GM19025 (cell line): ENCODE measurements around the gene ATP2B2.

ENCODE experiments used
- ATAC-seq: cut with Tn5 transposase; IDR thresholded peaks from one replicate; pipeline ENCODE4 v1.9.1; 2021; ENCODE audit warnings: mild to moderate bottlenecking, low read depth, moderate library complexity; ENCODE audit not compliant: unreplicated experiment

ATP2B2 gene

DNA sequence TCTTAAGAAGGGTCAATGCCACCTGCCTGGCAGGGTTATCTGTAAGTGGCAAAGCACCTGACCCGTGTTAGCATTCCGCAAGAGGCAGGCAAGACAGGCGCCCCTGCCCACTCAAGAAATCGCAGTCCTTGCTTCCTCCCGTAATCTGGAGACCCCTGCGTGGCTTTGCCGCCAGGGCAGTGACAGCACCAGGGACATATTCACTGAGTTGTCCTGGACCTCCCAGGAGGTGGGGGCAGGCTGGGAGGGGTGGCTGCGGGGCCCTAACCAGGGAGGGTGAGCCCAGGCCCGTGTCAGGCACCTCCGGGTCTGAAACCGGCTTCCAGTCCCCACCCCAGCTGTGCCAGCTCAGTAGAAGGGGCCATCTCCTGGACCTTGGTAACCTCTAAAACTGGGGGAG, 168.6 kb downstream of the ATP2B2 start:
- ATAC-seq: no peak

- ATAC-seq: no peak
Measured at GRCh38 chr3:10335871-10336622, 169.3 kb downstream of the ATP2B2 start.

DNA sequence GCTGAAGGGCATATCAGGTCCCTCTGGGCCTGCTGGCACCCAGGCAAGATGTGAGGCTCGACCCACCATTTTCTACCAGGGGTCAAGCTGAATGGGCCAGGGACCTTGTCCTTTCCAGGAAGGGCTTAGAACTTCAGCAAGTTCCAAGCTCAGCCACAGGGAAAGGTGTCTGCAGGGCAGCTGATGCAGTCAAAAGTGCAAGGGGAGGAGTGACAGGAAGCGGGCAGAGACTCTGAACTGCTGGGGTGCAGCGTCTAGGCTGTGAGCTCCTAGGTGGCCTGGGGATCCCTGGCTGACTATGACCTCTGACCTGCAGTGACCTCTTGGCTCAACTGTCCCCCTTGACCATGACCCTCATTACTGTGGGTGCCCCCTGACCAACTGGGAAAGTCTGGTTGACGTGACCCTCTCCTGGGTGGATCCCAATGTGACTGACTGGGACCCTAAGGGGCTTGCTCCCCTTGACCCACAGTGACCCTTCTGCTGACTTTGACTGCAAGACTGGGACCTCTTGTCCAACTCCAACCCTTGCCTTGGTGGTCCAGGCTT, 170.1 kb downstream of the ATP2B2 start:
- ATAC-seq: no peak

GRCh38 chr3:10334459-10334858, 170.9 kb downstream of the ATP2B2 start:
- ATAC-seq: no peak

DNA sequence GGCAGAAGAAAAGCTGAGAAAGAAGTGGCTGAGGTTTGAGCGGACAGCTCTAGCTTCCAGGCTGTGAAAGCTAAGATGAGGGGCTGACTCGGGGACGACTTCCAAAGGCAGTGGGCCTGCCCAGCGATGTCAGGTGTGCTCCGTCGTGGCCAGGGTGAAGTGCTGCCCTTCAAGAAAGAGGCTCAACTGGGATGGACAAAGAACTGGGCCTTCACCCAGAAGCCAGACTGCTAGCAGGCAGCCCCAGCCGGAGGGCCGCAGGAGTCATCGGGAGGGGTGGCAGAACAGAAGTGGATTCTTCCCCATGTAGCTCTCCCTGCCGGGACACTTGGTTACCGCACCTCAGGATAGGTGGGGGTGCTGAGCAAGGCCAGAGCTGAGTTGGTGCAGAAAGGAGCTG, 171.3 kb downstream of the ATP2B2 start:
- ATAC-seq: no peak

GRCh38 chr3:10333349-10333650, 172.1 kb downstream of the ATP2B2 start:
- no peak for ATAC-seq

GRCh38 chr3:10332481-10333348, 172.7 kb downstream of the ATP2B2 start:
- ATAC-seq: no peak

- no peak for ATAC-seq
Measured at GRCh38 chr3:10331320-10331719, 174.1 kb downstream of the ATP2B2 start.

DNA sequence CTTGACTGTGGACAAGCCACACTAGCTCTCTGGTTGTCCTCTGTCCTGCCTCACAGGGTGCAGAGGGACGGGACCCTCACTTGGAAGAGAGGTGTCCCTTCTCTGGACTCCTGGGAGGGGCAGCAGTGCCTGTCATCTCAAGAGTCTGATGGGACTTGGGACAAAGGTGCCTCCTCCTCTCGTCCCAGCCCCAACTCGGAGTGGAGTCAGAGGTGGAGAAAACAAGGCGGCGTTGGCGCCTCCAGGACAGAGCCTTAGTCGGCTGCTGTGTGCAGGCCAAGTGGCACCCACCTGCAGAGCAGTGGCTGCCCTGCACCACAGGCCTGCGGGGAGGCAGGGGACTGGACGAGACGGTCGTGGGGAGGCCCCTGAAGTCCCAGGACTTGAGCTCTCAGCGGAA, 175.1 kb downstream of the ATP2B2 start:
- no peak for ATAC-seq

DNA sequence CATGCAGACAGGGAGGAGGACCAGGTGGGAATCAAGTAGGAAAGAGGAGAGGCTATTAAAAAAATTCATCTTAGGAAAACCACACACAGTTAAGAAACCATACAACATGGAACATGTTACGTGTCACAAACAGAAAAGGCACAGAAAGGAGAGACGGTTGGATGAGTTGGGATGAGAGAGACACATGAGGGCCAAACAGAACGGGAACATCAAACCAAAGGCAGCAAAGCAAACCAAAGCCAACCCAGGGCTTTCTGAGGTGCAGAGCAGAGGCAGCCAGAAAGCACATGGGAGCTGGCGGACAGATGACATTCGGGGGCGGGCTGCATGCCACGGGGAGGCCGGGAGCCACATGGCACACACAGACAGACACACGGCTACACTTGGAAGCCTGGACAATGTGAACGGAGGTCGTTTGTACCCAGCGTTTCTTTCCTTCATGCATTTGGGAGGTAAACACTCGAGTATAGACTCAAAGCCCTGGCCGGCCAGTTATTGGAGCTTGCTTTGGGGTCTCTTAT, 175.8 kb downstream of the ATP2B2 start:
- no peak for ATAC-seq

- ATAC-seq: no peak
Measured at GRCh38 chr3:10328460-10329071, 176.8 kb downstream of the ATP2B2 start.

DNA sequence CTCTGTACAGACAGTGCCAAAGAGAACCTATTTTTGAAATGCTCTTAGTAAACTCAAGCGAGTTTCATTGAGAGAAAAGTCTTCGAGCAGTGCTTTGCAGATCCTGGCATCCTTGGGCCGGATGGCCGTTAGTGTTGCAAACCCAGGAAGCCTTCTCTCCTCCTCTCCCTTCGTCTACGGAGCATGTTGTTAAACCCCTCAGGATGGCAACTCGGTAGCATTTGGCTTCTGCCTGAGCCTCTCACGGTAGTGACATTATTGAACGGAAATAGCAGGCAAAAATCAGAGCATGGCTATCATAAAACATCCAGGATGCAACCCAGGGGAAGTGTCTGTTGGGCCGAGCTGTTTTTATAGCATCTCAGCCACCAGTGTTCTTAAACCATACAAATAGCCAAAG, 177.8 kb downstream of the ATP2B2 start:
- ATAC-seq: no peak

DNA sequence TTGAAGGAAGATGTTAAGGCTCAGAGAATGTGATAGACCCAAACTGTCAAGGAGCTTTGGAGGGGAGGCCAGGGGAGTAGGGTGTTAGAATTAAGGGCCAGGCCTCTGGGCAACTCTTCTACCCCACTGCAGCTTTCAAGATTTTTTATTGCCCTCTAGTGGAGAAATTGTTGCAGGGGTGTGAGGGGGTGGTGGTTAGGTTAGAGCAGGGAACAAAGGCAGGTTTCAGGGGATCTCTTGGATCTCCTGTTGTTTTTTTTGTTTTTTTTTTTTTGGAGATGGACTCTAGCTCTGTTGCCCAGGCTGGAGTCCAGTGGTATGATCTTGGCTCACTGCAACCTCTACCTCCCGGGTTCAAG, 183.1 kb downstream of the ATP2B2 start:
- no peak for ATAC-seq

- ATAC-seq: no peak
Measured at GRCh38 chr3:10321630-10322351, 183.6 kb downstream of the ATP2B2 start.

DNA sequence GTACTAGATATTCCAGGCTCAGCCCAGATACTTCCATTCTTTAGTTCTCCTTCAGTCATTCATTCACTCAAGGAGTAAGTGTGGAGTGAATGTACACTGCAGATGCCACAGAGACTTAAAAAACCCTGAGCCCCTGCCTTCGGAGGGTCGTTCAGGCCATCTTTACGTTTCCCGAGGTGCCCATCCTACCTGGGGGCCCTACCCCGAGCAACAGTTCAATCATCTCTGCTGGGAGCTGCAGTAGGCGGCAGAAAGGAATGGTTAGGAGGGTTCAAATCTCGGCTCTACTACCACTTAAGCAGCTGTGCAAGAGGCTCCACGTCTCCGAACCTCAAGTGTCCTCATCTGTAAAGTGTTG, 185.1 kb downstream of the ATP2B2 start:
- no peak for ATAC-seq

DNA sequence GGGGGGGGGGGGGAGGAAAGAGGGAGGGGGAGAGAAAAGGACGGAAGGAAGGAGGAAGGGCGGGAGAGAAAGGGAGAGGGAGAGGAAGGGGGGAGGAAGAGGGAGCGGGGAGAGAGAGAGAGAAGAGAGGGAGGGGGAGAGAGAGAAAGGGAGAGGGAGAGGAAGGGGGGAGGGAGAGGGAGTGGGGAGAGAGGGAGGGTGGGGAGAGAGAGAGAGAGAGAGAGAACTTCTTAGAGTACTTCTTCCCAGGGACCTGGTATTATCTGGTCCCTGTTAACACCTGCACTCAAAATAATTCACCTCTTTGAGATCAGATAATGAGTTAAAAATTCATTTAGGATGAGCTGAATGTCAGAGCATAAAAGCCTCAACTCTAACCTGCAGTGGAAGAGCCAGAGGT, 185.6 kb downstream of the ATP2B2 start:
- ATAC-seq: no peak

- ATAC-seq: no peak
Measured at GRCh38 chr3:10319251-10319650, 186.1 kb downstream of the ATP2B2 start.

GRCh38 chr3:10317961-10318350, 187.4 kb downstream of the ATP2B2 start:
- no peak for ATAC-seq

GRCh38 chr3:10317311-10317960, 187.9 kb downstream of the ATP2B2 start:
- ATAC-seq: no peak

DNA sequence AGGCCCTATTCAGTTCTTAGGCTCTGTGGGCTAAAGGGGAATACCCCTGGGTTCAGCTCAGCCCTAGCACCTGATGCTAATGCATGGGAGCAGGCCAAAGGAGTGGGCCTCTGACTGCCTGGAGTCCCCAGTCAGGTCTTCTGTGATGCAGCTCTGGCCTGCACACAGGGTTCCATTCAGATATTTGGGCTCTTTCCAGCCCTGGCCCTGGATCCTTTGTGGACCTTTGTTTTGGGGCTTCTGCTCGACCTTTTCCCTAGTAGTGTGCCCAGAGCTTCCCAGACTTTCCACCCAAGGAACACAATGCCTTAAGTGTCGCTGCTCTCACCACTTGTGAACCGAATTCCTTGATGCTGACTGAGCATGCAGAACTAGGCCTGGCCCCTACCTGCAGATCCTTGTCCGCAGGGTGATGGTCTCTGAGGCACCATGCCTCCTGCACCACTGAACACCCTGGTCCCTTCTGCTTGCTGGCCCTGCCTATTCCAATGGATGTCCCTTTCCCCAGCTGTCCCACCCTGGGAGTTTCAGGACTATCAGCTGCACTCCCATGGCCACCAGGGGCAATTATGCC, 189.5 kb downstream of the ATP2B2 start:
- no peak for ATAC-seq
